Neuronal stem cell (in vitro differentiated cells): Measurements from ENCODE around the gene CRISP1.
"Not testable (repeated sequence)": the region's sequence is repeated elsewhere in the genome, so short reads cannot be mapped to it uniquely, and the experiment has no call there.

Experiments used
- DNase-seq: peaks from one replicate; pipeline ENCODE4 v3.0.0-alpha.2; 2013; ENCODE audit warnings: low spot score
- H2AFZ ChIP-seq: one replicate; pipeline ENCODE4 v1.6.1; 2013; ENCODE audit warnings: mild to moderate bottlenecking, low read length, inconsistent platforms
- H2AK5ac ChIP-seq: 2 replicates; pipeline ENCODE4 v1.6.1; 2013; ENCODE audit warnings: low read depth, mild to moderate bottlenecking, inconsistent platforms, low read length, moderate library complexity, mixed read lengths
- H2BK120ac ChIP-seq: 2 replicates; pipeline ENCODE4 v1.6.1; 2013; ENCODE audit warnings: low read depth, mild to moderate bottlenecking, inconsistent platforms, low read length, moderate library complexity, mixed read lengths
- H2BK12ac ChIP-seq: one replicate; pipeline ENCODE4 v1.6.1; 2013; ENCODE audit warnings: low read length, inconsistent platforms
- H2BK15ac ChIP-seq: 2 replicates; pipeline ENCODE4 v1.6.1; 2013; ENCODE audit warnings: mild to moderate bottlenecking, low read length, inconsistent platforms, mixed read lengths
- H2BK5ac ChIP-seq: one replicate; pipeline ENCODE4 v1.6.1; 2013; ENCODE audit warnings: inconsistent platforms, mild to moderate bottlenecking, low read length, moderate library complexity
- H3K14ac ChIP-seq: one replicate; pipeline ENCODE4 v1.6.1; 2013; ENCODE audit warnings: low read length, inconsistent platforms
- H3K18ac ChIP-seq: 2 replicates; pipeline ENCODE4 v1.6.1; 2013; ENCODE audit warnings: low read length, inconsistent platforms
- H3K23ac ChIP-seq: 2 replicates; pipeline ENCODE4 v1.6.1; 2013; ENCODE audit warnings: low read depth, mild to moderate bottlenecking, mixed read lengths, low read length, inconsistent platforms; ENCODE audit not compliant: poor library complexity
- H3K27ac ChIP-seq: replicated peaks from 3 replicates; pipeline ENCODE4 v1.5.1; 2013; ENCODE audit warnings: low read length, inconsistent platforms
- H3K27me3 ChIP-seq, 3 experiments: 2 replicates each; pipeline ENCODE4 v1.6.1; 2013; ENCODE audit warnings: low read length in 3 of 3, mild to moderate bottlenecking in 2 of 3, inconsistent platforms in 1 of 3, low read depth in 1 of 3, mixed read lengths in 1 of 3, moderate library complexity in 1 of 3; ENCODE audit not compliant: control insufficient read depth in 3 of 3, insufficient read depth in 3 of 3
- H3K36me3 ChIP-seq, 2 donors: replicated peaks in 1 of 2; 2 replicates each; pipeline ENCODE4 v1.6.1; 2013; ENCODE audit warnings: low read length in 2 of 2; ENCODE audit not compliant: control insufficient read depth in 2 of 2, insufficient read depth in 2 of 2
- H3K4ac ChIP-seq: 2 replicates; pipeline ENCODE4 v1.6.1; 2013; ENCODE audit warnings: inconsistent platforms, mild to moderate bottlenecking, low read length, moderate library complexity
- H3K4me1 ChIP-seq, 2 donors: 1 replicate in 1 of 2; 2 replicates in 1 of 2; pipeline ENCODE4 v1.6.1; 2013; ENCODE audit warnings: low read length in 2 of 2, low read depth in 1 of 2; ENCODE audit not compliant: control insufficient read depth in 2 of 2, insufficient read depth in 1 of 2
- H3K4me2 ChIP-seq: one replicate; pipeline ENCODE4 v1.6.1; 2013; ENCODE audit warnings: mild to moderate bottlenecking, low read length, inconsistent platforms; ENCODE audit not compliant: insufficient read depth, poor library complexity, severe bottlenecking
- H3K4me3 ChIP-seq, 2 donors: 2 replicates each; pipeline ENCODE4 v1.5.1; 2013; ENCODE audit warnings: low read length in 2 of 2, mild to moderate bottlenecking in 2 of 2, inconsistent platforms in 1 of 2, moderate library complexity in 1 of 2
- H3K79me1 ChIP-seq: one replicate; pipeline ENCODE4 v1.6.1; 2013; ENCODE audit warnings: low read depth, mild to moderate bottlenecking, inconsistent platforms, low read length, moderate library complexity
- H3K9ac ChIP-seq: one replicate; pipeline ENCODE4 v1.6.1; 2013; ENCODE audit warnings: mild to moderate bottlenecking, low read depth, low read length, inconsistent platforms; ENCODE audit not compliant: poor library complexity
- H3K9me3 ChIP-seq, 2 donors: replicated peaks in 1 of 2; 2 replicates each; pipeline versions ENCODE3 to v1.6.1; 2013; ENCODE audit warnings: low read length in 2 of 2, mild to moderate bottlenecking in 2 of 2, inconsistent platforms in 1 of 2, low read depth in 1 of 2, mixed read lengths in 1 of 2, moderate library complexity in 1 of 2; ENCODE audit not compliant: control insufficient read depth in 2 of 2, insufficient read depth in 1 of 2
- H4K8ac ChIP-seq: one replicate; pipeline ENCODE4 v1.6.1; 2013; ENCODE audit warnings: low read depth, mild to moderate bottlenecking, inconsistent platforms, low read length, moderate library complexity
- H4K91ac ChIP-seq: one replicate; pipeline ENCODE4 v1.6.1; 2013; ENCODE audit warnings: low read length, low read depth, mild to moderate bottlenecking, inconsistent platforms; ENCODE audit not compliant: poor library complexity
- WGBS, 2 donors: extraction: QIAGEN DNeasy Blood & Tissue Kit; methylation state at CpG; one replicate each; pipeline ENCODE4 v1.1.7; 2013; ENCODE audit warnings: missing lambda C conversion rate in 2 of 2, mixed read lengths in 1 of 2; ENCODE audit not compliant: insufficient read length in 2 of 2, insufficient replicate concordance in 1 of 2; ENCODE audit errors: extremely low coverage in 2 of 2; 5-methylcytosine and 5-hydroxymethylcytosine counted together

The CRISP1 gene

GRCh38 chr6:49799090-49799489, 67.2 kb downstream of the CRISP1 start:
- H3K9me3 ChIP-seq = no peaks in the 10 kb centered on the region

GRCh38 chr6:49796842-49797455, 69.4 kb downstream of the CRISP1 start:
- H4K8ac ChIP-seq, H3K4me1 ChIP-seq, H2BK5ac ChIP-seq, H4K91ac ChIP-seq, H3K9me3 ChIP-seq, H2BK15ac ChIP-seq, H2AK5ac ChIP-seq, H3K9ac ChIP-seq, H3K18ac ChIP-seq, H3K36me3 ChIP-seq, H2BK12ac ChIP-seq, H3K79me1 ChIP-seq, H3K4me3 ChIP-seq, DNase-seq, H3K27me3 ChIP-seq, H3K4ac ChIP-seq, H3K14ac ChIP-seq, H3K23ac ChIP-seq, H3K4me2 ChIP-seq, H2BK120ac ChIP-seq, H2AFZ ChIP-seq, H3K27ac ChIP-seq: not testable (repeated sequence)
- WGBS, 2 donors = no CpG with 5 or more reads among the region's 21 CpGs

More at GRCh38 chr6:49799090-49799489, 67.2 kb downstream of the CRISP1 start:
- H2AK5ac ChIP-seq = no peak overlapping the region
- H4K91ac ChIP-seq = no peak overlapping the region
- no peak overlapping the region for H3K4me3 ChIP-seq
- no peak overlapping the region for H4K8ac ChIP-seq
- no peak overlapping the region for H3K27ac ChIP-seq
- no peak for DNase-seq
- no peaks in the 10 kb centered on the region for H3K79me1 ChIP-seq
- no peak overlapping the region for H3K18ac ChIP-seq
- no peak overlapping the region for H2AFZ ChIP-seq
- H3K27me3 ChIP-seq = no peaks in the 10 kb centered on the region
- H3K36me3 ChIP-seq = no peaks in the 10 kb centered on the region
- no peak overlapping the region for H2BK12ac ChIP-seq
- H3K9ac ChIP-seq = no peak overlapping the region
- no peak overlapping the region for H2BK5ac ChIP-seq
- H2BK15ac ChIP-seq = no peak overlapping the region
- no peak overlapping the region for H3K4ac ChIP-seq
- no peak overlapping the region for H2BK120ac ChIP-seq
- no peaks in the 10 kb centered on the region for H3K4me1 ChIP-seq
- WGBS, 2 donors = no CpG with 5 or more reads among the region's 1 CpG
- H3K4me2 ChIP-seq = no peak overlapping the region
- no peak overlapping the region for H3K23ac ChIP-seq
- H3K14ac ChIP-seq = no peak overlapping the region

GRCh38 chr6:49790341-49790740, 76.0 kb downstream of the CRISP1 start:
- Histone ChIP-seq H3K27me3 (no peaks in the 10 kb centered on the region), H3K4me2 (no peak overlapping the region), H3K4me1 (no peaks in the 10 kb centered on the region), H3K9ac (no peak overlapping the region), H3K79me1 (no peaks in the 10 kb centered on the region), H3K27ac (no peak overlapping the region), H3K18ac (no peak overlapping the region), H3K14ac (no peak overlapping the region), H4K8ac (no peak overlapping the region), H2AFZ (no peak overlapping the region), H3K4ac (no peak overlapping the region), H4K91ac (no peak overlapping the region), H2BK12ac (no peak overlapping the region), H2AK5ac (no peak overlapping the region), H2BK120ac (no peak overlapping the region), H3K36me3 (no peaks in the 10 kb centered on the region), H3K9me3 (peaks cover 0 to 2% of the 10 kb centered on the region in 2 donors), H2BK5ac (no peak overlapping the region), H3K4me3 (no peak overlapping the region), H3K23ac (no peak overlapping the region), H2BK15ac (no peak overlapping the region)
- DNase-seq = no peak
- no CpG with 5 or more reads among the region's 2 CpGs for WGBS, 2 donors

- H2BK120ac ChIP-seq = no peak within 1 kb of the TSS
- no peaks in the 10 kb centered on the region for H3K27me3 ChIP-seq
- H2BK5ac ChIP-seq = no peak within 1 kb of the TSS
- no peak within 1 kb of the TSS for H3K27ac ChIP-seq
- DNase-seq = no peak
- no peak within 1 kb of the TSS for H3K18ac ChIP-seq
- H4K8ac ChIP-seq = no peak within 1 kb of the TSS
- no peak within 1 kb of the TSS for H4K91ac ChIP-seq
- H3K4me2 ChIP-seq = no peak within 1 kb of the TSS
- no peaks in the 10 kb centered on the region for H3K4me1 ChIP-seq
- no peak within 1 kb of the TSS for H3K4ac ChIP-seq
- WGBS, 2 donors = no CpG with 5 or more reads among the region's 8 CpGs
- H3K23ac ChIP-seq = no peak within 1 kb of the TSS
- no peak within 1 kb of the TSS for H3K4me3 ChIP-seq
- no peaks in the 10 kb centered on the region for H3K36me3 ChIP-seq
- H3K79me1 ChIP-seq = no peaks in the 10 kb centered on the region
- no peak within 1 kb of the TSS for H2BK15ac ChIP-seq
- no peak within 1 kb of the TSS for H2AK5ac ChIP-seq
- H2AFZ ChIP-seq = no peak within 1 kb of the TSS
- peaks cover 0 to 2% of the 10 kb centered on the region in 2 donors for H3K9me3 ChIP-seq
- no peak within 1 kb of the TSS for H3K14ac ChIP-seq
- no peak within 1 kb of the TSS for H3K9ac ChIP-seq
- no peak within 1 kb of the TSS for H2BK12ac ChIP-seq
These were observed 79.2 kb downstream of the CRISP1 start, which contains the start of gene PGK2 for GRCh38 chr6:49787176-49787575. PGK2 (minus strand) TSS chr6:49787285; CDS start chr6:49787187, 98 bp downstream.
